PC-9 (cell line): Measurements from ENCODE around the gene PTGER1. TPM values are rescaled to one million over a fixed set of nuclear protein-coding genes. Genes with fewer than 3 reads are reported as not detected.
A peak's percentile ranks its signal among the peaks of the same experiment; 100 is the strongest.

Experiments used
- BruUV-seq: library from RNA; stranded (reverse); fragments of 400-500 nt; replicated peaks from 2 replicates; lab custom pipeline; 2021; lab: Mats Ljungman, UMichigan
- CTCF ChIA-PET: fragments of 300-600 bp; sonication (Branson Sonifier 250); formaldehyde crosslinking; loops from one replicate; lab custom pipeline; 2022; ENCODE audit warnings: antibody characterized with exemption; lab: Charles Lee
- POLR2A ChIA-PET: fragments of 300-600 bp; sonication (Branson Sonifier 250); formaldehyde crosslinking; loops from one replicate; lab custom pipeline; 2022; ENCODE audit warnings: antibody characterized with exemption; ENCODE audit not compliant: unreplicated experiment; lab: Charles Lee
- DNase-seq, 2 experiments: peaks; one replicate each; pipeline versions ENCODE4 v3.0.0 to v3.0.0-alpha.2; 2015 to 2022; ENCODE audit warnings: mixed read lengths in 1 of 2
- H2AFZ ChIP-seq: fragments of 200-600 bp; sonication (generic); 2 replicates; pipeline ENCODE4 v1.8.1; 2017; ENCODE audit warnings: antibody characterized with exemption
- H3F3A ChIP-seq: fragments of 200-600 bp; sonication (generic); 2 replicates; pipeline ENCODE4 v1.8.1; 2017; ENCODE audit warnings: antibody characterized with exemption, mild to moderate bottlenecking, low read depth; ENCODE audit not compliant: insufficient read depth
- H3K27ac ChIP-seq: fragments of 200-600 bp; sonication (generic); 2 replicates; pipeline ENCODE4 v1.6.1; 2016; ENCODE audit warnings: mixed run types
- H3K27me3 ChIP-seq: fragments of 200-600 bp; sonication (generic); 2 replicates; pipeline ENCODE4 v1.6.1; 2016; ENCODE audit warnings: low read depth, mixed run types; ENCODE audit not compliant: insufficient read depth
- H3K36me3 ChIP-seq: fragments of 200-600 bp; sonication (generic); 2 replicates; pipeline ENCODE4 v1.6.1; 2016; ENCODE audit warnings: low read depth, mixed run types
- H3K4me1 ChIP-seq: fragments of 200-600 bp; sonication (generic); replicated peaks from 2 replicates; pipeline ENCODE4 v1.6.1; 2016; ENCODE audit warnings: mixed run types; ENCODE audit not compliant: insufficient read depth
- H3K4me2 ChIP-seq: fragments of 200-600 bp; sonication (generic); 2 replicates; pipeline ENCODE4 v1.6.1; 2017; ENCODE audit warnings: mixed run types
- H3K4me3 ChIP-seq: fragments of 200-600 bp; sonication (generic); 2 replicates; pipeline ENCODE4 v1.6.1; 2016; ENCODE audit warnings: mixed run types
- H3K79me2 ChIP-seq: fragments of 200-600 bp; sonication (generic); 2 replicates; pipeline ENCODE4 v1.6.1; 2017; ENCODE audit warnings: low read depth, mixed run types
- H3K9me2 ChIP-seq: fragments of 200-600 bp; sonication (generic); 2 replicates; pipeline ENCODE4 v1.8.1; 2017; ENCODE audit warnings: mild to moderate bottlenecking; ENCODE audit not compliant: insufficient read depth
- H3K9me3 ChIP-seq: fragments of 200-600 bp; sonication (generic); 2 replicates; pipeline ENCODE4 v1.8.1; 2016; ENCODE audit warnings: low read depth; ENCODE audit not compliant: insufficient read depth
- H4K20me1 ChIP-seq: fragments of 200-600 bp; sonication (generic); 2 replicates; pipeline ENCODE4 v1.8.1; 2017; ENCODE audit not compliant: insufficient read depth
- CTCF ChIP-seq: fragments of 200-600 bp; sonication (generic); conservative IDR thresholded peaks from 2 replicates; pipeline ENCODE4 v1.6.1; 2017; ENCODE audit warnings: mixed run types, antibody characterized with exemption, mild to moderate bottlenecking, moderate library complexity
- EZH2 ChIP-seq: fragments of 200-600 bp; sonication (generic); IDR thresholded peaks from 2 replicates; pipeline ENCODE4 v1.8.0; 2017; ENCODE audit warnings: antibody characterized with exemption, low read depth
- intact Hi-C: fragments of 100-400 bp; cut with micrococcal nuclease; formaldehyde crosslinking; loops from one replicate; pipeline ENCODE4 v1.10.0; 2022; ENCODE audit not compliant: unreplicated experiment
- total RNA-seq: library from RNA; stranded (reverse); gene quantifications from 2 replicates; pipeline ENCODE4 v1.2.3, GENCODE V29; 2021

The PTGER1 gene
- total RNA-seq, 1 experiment from 2014 or later: 1.4 TPM

GRCh38 chr19:14477418-14478112, 2.4 kb upstream of the PTGER1 start:
- BruUV-seq: no TSS peak

GRCh38 chr19:14476673-14477401, 1.7 kb upstream of the PTGER1 start:
- H3K36me3 ChIP-seq: peaks cover 30% of the 10 kb centered on the region
- ChIA-PET POLR2A (no interaction called here), CTCF (no interaction called here)
- H3K79me2 ChIP-seq: peaks cover 2% of the 10 kb centered on the region
- peaks cover 74% of the 10 kb centered on the region for H3F3A ChIP-seq
- H2AFZ ChIP-seq: no peak overlapping the region
- peak; percentile 84 to 92 for DNase-seq
- BruUV-seq: no TSS peak
- peak overlapping the region; percentile 43 for H3K4me2 ChIP-seq
- H3K4me3 ChIP-seq: no peak overlapping the region
- peaks cover 30% of the 10 kb centered on the region for H3K4me1 ChIP-seq
- H4K20me1 ChIP-seq: peaks cover 41% of the 10 kb centered on the region
- TF ChIP-seq EZH2: no peak
- no peak for TF ChIP-seq CTCF
- H3K9me2 ChIP-seq: no peaks in the 10 kb centered on the region
- intact Hi-C loops: loop anchor here (5.0 kb wide), 2 partner anchors 40 to 340 kb away; partner anchors contain the start of genes ASF1B and DNAJB1
- H3K27me3 ChIP-seq: no peaks in the 10 kb centered on the region
- H3K27ac ChIP-seq: peak overlapping the region; percentile 53
- no peaks in the 10 kb centered on the region for H3K9me3 ChIP-seq

More at GRCh38 chr19:14477418-14478112, 2.4 kb upstream of the PTGER1 start:
- TF ChIP-seq CTCF: no peak
- no peak for TF ChIP-seq EZH2
- ChIA-PET CTCF (interaction anchor here (0.5 kb wide), 1 partner anchor 566 kb away, joined by 16 read pairs; no protein-coding TSS in a partner anchor), POLR2A (no interaction called here)
- peaks cover 10% of the 10 kb centered on the region for H3K79me2 ChIP-seq
- intact Hi-C loops: loop anchor here (5.0 kb wide), 2 partner anchors 40 to 340 kb away; partner anchors contain the start of genes ASF1B and DNAJB1
- peaks cover 48% of the 10 kb centered on the region for H4K20me1 ChIP-seq
- H3K27me3 ChIP-seq: no peaks in the 10 kb centered on the region
- no peak overlapping the region for H3K4me3 ChIP-seq
- H2AFZ ChIP-seq: no peak overlapping the region
- peak overlapping the region; percentile 43 for H3K4me2 ChIP-seq
- H3K27ac ChIP-seq: peak overlapping the region; percentile 53
- H3K9me2 ChIP-seq: no peaks in the 10 kb centered on the region
- H3K36me3 ChIP-seq: peaks cover 37% of the 10 kb centered on the region
- no peak for DNase-seq
- H3K9me3 ChIP-seq: no peaks in the 10 kb centered on the region
- peaks cover 81% of the 10 kb centered on the region for H3F3A ChIP-seq
- H3K4me1 ChIP-seq: peaks cover 30% of the 10 kb centered on the region

- no peak for DNase-seq
- peak overlapping the region; percentile 43 for H3K4me2 ChIP-seq
- H3K36me3 ChIP-seq: peaks cover 28% of the 10 kb centered on the region
- no peak overlapping the region for H2AFZ ChIP-seq
- ChIA-PET POLR2A (no interaction called here), CTCF (no interaction called here)
- peaks cover 30% of the 10 kb centered on the region for H3K4me1 ChIP-seq
- no peak overlapping the region for H3K4me3 ChIP-seq
- H3F3A ChIP-seq: peaks cover 68% of the 10 kb centered on the region
- peaks cover 42% of the 10 kb centered on the region for H4K20me1 ChIP-seq
- H3K27ac ChIP-seq: peak overlapping the region; percentile 53
- no peaks in the 10 kb centered on the region for H3K9me3 ChIP-seq
- no peak for TF ChIP-seq CTCF
- TF ChIP-seq EZH2: no peak
- no peaks in the 10 kb centered on the region; the same call in 1 of the 2 replicates for H3K79me2 ChIP-seq
- intact Hi-C loops: loop anchor here (5.0 kb wide), 2 partner anchors 41 to 339 kb away; partner anchors contain the start of genes ASF1B and DNAJB1
- no peaks in the 10 kb centered on the region for H3K9me2 ChIP-seq
- BruUV-seq: no TSS peak
- no peaks in the 10 kb centered on the region for H3K27me3 ChIP-seq
Observed at GRCh38 chr19:14476327-14476672, 1.1 kb upstream of the PTGER1 start.
